ENCODE measurements around the gene HES6.

GRCh38 chr2:238260883-238261282 is 21.0 kb upstream of the HES6 start:
- TF ChIP-seq POLR2AphosphoS5 (IDR thresholded peaks at IDR 0.05), result no peak
- no peak for TF ChIP-seq CTCF (IDR thresholded peaks at IDR 0.05)

All from upper lobe of left lung (tissue), 4 donors.